SK-N-SH (cell line): ENCODE data around the gene DNAJA2. TPM values are rescaled to one million over a fixed set of nuclear protein-coding genes. Genes with fewer than 3 reads are reported as not detected.

Experiments used
- CTCF ChIA-PET: fragments of 300-600, 350-600 bp; formaldehyde crosslinking; extraction: SDS; loops from one replicate; lab custom pipeline; 2021; lab: Yijun Ruan, JAX
- POLR2A ChIA-PET: fragments of 350-600 bp; sonication (Branson Sonifier 250); formaldehyde crosslinking; extraction: SDS; loops from one replicate; lab custom pipeline; 2020; ENCODE audit warnings: antibody characterized with exemption, inconsistent platforms; lab: Yijun Ruan, JAX
- DNase-seq: peaks from one replicate; pipeline ENCODE4 v3.0.0; 2012
- H2AFZ ChIP-seq: fragments of 200-600 bp; sonication (generic); 2 replicates; pipeline ENCODE4 v1.8.1; 2016; ENCODE audit warnings: antibody characterized with exemption, mild to moderate bottlenecking, low read depth
- H3F3A ChIP-seq: fragments of 200-600 bp; sonication (generic); replicated peaks from 2 replicates; pipeline ENCODE3; 2016; ENCODE audit warnings: antibody characterized with exemption, mild to moderate bottlenecking; ENCODE audit not compliant: insufficient read depth
- H3K27ac ChIP-seq, 2 experiments: fragments of 200-500 bp in 1 of 2; fragments of 200-600 bp in 1 of 2; sonication (Bioruptor generic) in 1 of 2; sonication (generic), shearing (Covaris generic) in 1 of 2; 2 replicates each; pipeline versions ENCODE4 v1.5.1 to v1.6.1; 2014 to 2016; ENCODE audit warnings: low read depth in 2 of 2, inconsistent platforms in 1 of 2, low read length in 1 of 2, mild to moderate bottlenecking in 1 of 2, mixed read lengths in 1 of 2
- H3K27me3 ChIP-seq: fragments of 200-600 bp; sonication (generic), shearing (Covaris generic); 2 replicates; pipeline ENCODE4 v1.6.1; 2016; ENCODE audit warnings: mixed run types; ENCODE audit not compliant: insufficient read depth
- H3K36me3 ChIP-seq, 2 experiments: fragments of 200-500 bp in 1 of 2; fragments of 200-600 bp in 1 of 2; sonication (Bioruptor generic) in 1 of 2; sonication (generic) in 1 of 2; replicated peaks in 1 of 2; 2 replicates each; pipeline versions ENCODE3 to v1.5.1; 2014 to 2016; ENCODE audit warnings: low read length in 1 of 2, mild to moderate bottlenecking in 1 of 2; ENCODE audit not compliant: insufficient read depth in 2 of 2, control insufficient read depth in 1 of 2
- H3K4me1 ChIP-seq, 2 experiments: fragments of 200-500 bp in 1 of 2; fragments of 200-600 bp in 1 of 2; sonication (Bioruptor generic) in 1 of 2; sonication (generic), shearing (Covaris generic) in 1 of 2; 2 replicates each; pipeline versions ENCODE4 v1.5.1 to v1.6.1; 2014 to 2016; ENCODE audit warnings: low read depth in 1 of 2, low read length in 1 of 2, mixed run types in 1 of 2; ENCODE audit not compliant: insufficient read depth in 2 of 2, control insufficient read depth in 1 of 2
- H3K4me2 ChIP-seq: fragments of 200-600 bp; sonication (generic), shearing (Covaris generic); 2 replicates; pipeline ENCODE4 v1.6.1; 2017; ENCODE audit warnings: mixed run types
- H3K4me3 ChIP-seq, 2 experiments: fragments of 200-500 bp in 1 of 2; fragments of 200-600 bp in 1 of 2; sonication (Bioruptor generic) in 1 of 2; sonication (generic), shearing (Covaris generic) in 1 of 2; 2 replicates each; pipeline versions ENCODE4 v1.5.1 to v1.8.1; 2014 to 2016; ENCODE audit warnings: low read depth in 2 of 2, inconsistent platforms in 1 of 2, low read length in 1 of 2, mild to moderate bottlenecking in 1 of 2, mixed read lengths in 1 of 2, moderate library complexity in 1 of 2
- H3K79me2 ChIP-seq: fragments of 200-600 bp; sonication (generic); 2 replicates; pipeline ENCODE4 v1.8.1; 2017; ENCODE audit warnings: mild to moderate bottlenecking; ENCODE audit not compliant: insufficient read depth
- H3K9ac ChIP-seq: fragments of 200-600 bp; sonication (generic); 2 replicates; pipeline ENCODE4 v1.6.1; 2017; ENCODE audit warnings: mixed run types
- H3K9me2 ChIP-seq: fragments of 200-600 bp; sonication (generic); 2 replicates; pipeline ENCODE4 v1.6.1; 2017; ENCODE audit warnings: mixed run types
- H3K9me3 ChIP-seq: fragments of 200-600 bp; sonication (generic); 2 replicates; pipeline ENCODE4 v1.6.1; 2017; ENCODE audit warnings: mixed run types, mild to moderate bottlenecking, moderate library complexity
- H4K20me1 ChIP-seq: fragments of 200-600 bp; sonication (generic); 2 replicates; pipeline ENCODE4 v1.6.1; 2017; ENCODE audit warnings: mild to moderate bottlenecking, mixed run types; ENCODE audit not compliant: insufficient read depth
- CHD2 ChIP-seq: fragments of 150-350 bp; IDR thresholded peaks from 2 replicates; pipeline ENCODE4 v1.6.1; 2018; ENCODE audit warnings: low read length; ENCODE audit not compliant: partially characterized antibody
- EP300 ChIP-seq, 2 experiments: IDR thresholded peaks; 2 replicates each; pipeline versions ENCODE4 v1.4.0 to v1.6.1; 2012; ENCODE audit warnings: borderline replicate concordance in 1 of 2, low read depth in 1 of 2, low read length in 1 of 2
- FOXM1 ChIP-seq: IDR thresholded peaks from 2 replicates; pipeline ENCODE4 v1.4.0; 2012; ENCODE audit warnings: low read depth, mild to moderate bottlenecking
- GATA2 ChIP-seq: sonication (generic); formaldehyde crosslinking; IDR thresholded peaks from 2 replicates; pipeline ENCODE4 v1.5.0; 2020; ENCODE audit warnings: mild to moderate bottlenecking, missing genetic modification reagents
- JUND ChIP-seq: IDR thresholded peaks from 2 replicates; pipeline ENCODE4 v1.4.0; 2012
- NFIC ChIP-seq: IDR thresholded peaks from 2 replicates; pipeline ENCODE4 v1.4.0; 2012; ENCODE audit warnings: borderline replicate concordance
- NRF1 ChIP-seq: IDR thresholded peaks from 2 replicates; pipeline ENCODE4 v1.6.1; 2012; ENCODE audit warnings: low read depth, mild to moderate bottlenecking, low read length
- POLR2AphosphoS5 ChIP-seq: IDR thresholded peaks from 2 replicates; pipeline ENCODE4 v1.6.1; 2012; ENCODE audit warnings: low read depth, low read length
- REST ChIP-seq: IDR thresholded peaks from 2 replicates; pipeline ENCODE4 v1.6.1; 2012; ENCODE audit warnings: mild to moderate bottlenecking, low read depth, low read length, moderate library complexity
- SMC3 ChIP-seq: IDR thresholded peaks from 2 replicates; pipeline ENCODE4 v1.6.1; 2012; ENCODE audit warnings: low read depth, low read length, improper control_type of control experiment
- TAF1 ChIP-seq: IDR thresholded peaks from 2 replicates; pipeline ENCODE4 v1.6.1; 2012; ENCODE audit warnings: low read depth, mild to moderate bottlenecking, low read length, moderate library complexity, borderline replicate concordance
- WGBS: methylation state at CpG from one replicate; pipeline ENCODE4 v1.1.6; 2017; ENCODE audit warnings: low lambda C conversion rate; 5-methylcytosine and 5-hydroxymethylcytosine counted together
- polyA plus RNA-seq, 3 experiments: library from polyadenylated mRNA; depleted of rRNA; stranded (reverse); fragments of >200 nt; gene quantifications; 2 replicates each; pipeline ENCODE4 v1.2.3, GENCODE V29; 2012

The DNAJA2 gene
- polyA plus RNA-seq, 1 of the 3 experiments (the other 2 are of a cell fraction) = 9.7 TPM

GRCh38 chr16:46986438-46986837, 13.0 kb upstream of the DNAJA2 start:
- CTCF ChIA-PET = interaction anchor here (0.9 to 1.4 kb wide), 3 partner anchors 38 to 133 kb away, joined by 3 to 7 read pairs (median 4); no protein-coding TSS in a partner anchor
- TF ChIP-seq POLR2AphosphoS5 (no peak), JUND (no peak), NFIC (no peak), GATA2 (peak; percentile 84), CHD2 (no peak), EP300 (IDR thresholded peaks at IDR 0.05; ENCODE audit: borderline replicate concordance in 1 of 2, low read depth in 1 of 2, low read length in 1 of 2) (peak in 1 of 2 experiments; percentile 60; a peak in 1 of 4 replicates), SMC3 (no peak), REST (no peak), TAF1 (no peak), FOXM1 (no peak)

GRCh38 chr16:46982335-46982734, 8.9 kb upstream of the DNAJA2 start:
- H3K27me3 ChIP-seq = no peaks in the 10 kb centered on the region
- POLR2A ChIA-PET = no interaction called here
- no peak overlapping the region for H3K27ac ChIP-seq
- no peak overlapping the region for H3K4me3 ChIP-seq
- H2AFZ ChIP-seq = no peak overlapping the region
- H3K4me2 ChIP-seq = no peak overlapping the region
- WGBS = 72% methylated on average over 4 of the region's 4 CpGs
- no peak for DNase-seq
- H3K9me3 ChIP-seq = no peaks in the 10 kb centered on the region
- H3K4me1 ChIP-seq = no peaks in the 10 kb centered on the region
- H3K36me3 ChIP-seq = no peaks in the 10 kb centered on the region
- H3K79me2 ChIP-seq = no peaks in the 10 kb centered on the region
- TF ChIP-seq SMC3 (no peak), NRF1 (no peak), FOXM1 (no peak), NFIC (no peak)
- H3K9ac ChIP-seq = no peak overlapping the region
- no peaks in the 10 kb centered on the region for H3F3A ChIP-seq
- no peaks in the 10 kb centered on the region for H3K9me2 ChIP-seq
- no peaks in the 10 kb centered on the region for H4K20me1 ChIP-seq
- CTCF ChIA-PET = no interaction called here

More at GRCh38 chr16:46986438-46986837, 13.0 kb upstream of the DNAJA2 start:
- H3K79me2 ChIP-seq = no peaks in the 10 kb centered on the region
- H3K4me1 ChIP-seq = no peaks in the 10 kb centered on the region
- H3K27ac ChIP-seq = no peak overlapping the region
- 63% methylated on average over 3 of the region's 3 CpGs for WGBS
- H3K9me2 ChIP-seq = no peaks in the 10 kb centered on the region
- no peak overlapping the region for H2AFZ ChIP-seq
- peak; percentile 58 for DNase-seq
- no peak overlapping the region for H3K9ac ChIP-seq
- H3K27me3 ChIP-seq = no peaks in the 10 kb centered on the region
- no peak overlapping the region for H3K4me2 ChIP-seq
- no peaks in the 10 kb centered on the region for H4K20me1 ChIP-seq
- no peaks in the 10 kb centered on the region for H3F3A ChIP-seq
- no peaks in the 10 kb centered on the region for H3K36me3 ChIP-seq
- H3K4me3 ChIP-seq = no peak overlapping the region
- POLR2A ChIA-PET = interaction anchor here (1.6 kb wide), 1 partner anchor 13 kb away, joined by 11 read pairs; the partner anchor contains the start of gene DNAJA2
- no peaks in the 10 kb centered on the region for H3K9me3 ChIP-seq
